NB4 (cell line): ENCODE results near the gene ZNF560.

Source experiments
- DNase-seq: peaks from one replicate; pipeline ENCODE4 v3.0.0; 2010; ENCODE audit warnings: low read depth
- H3K4me3 ChIP-seq: one replicate; pipeline ENCODE4 v1.5.1; 2011; ENCODE audit warnings: mild to moderate bottlenecking, low read depth, low read length, moderate library complexity
- MYC ChIP-seq: IDR thresholded peaks from 2 replicates; pipeline ENCODE4 v1.6.1; 2011; ENCODE audit warnings: low read depth, low read length
- POLR2A ChIP-seq: IDR thresholded peaks from 2 replicates; pipeline ENCODE4 v1.6.1; 2011; ENCODE audit warnings: mild to moderate bottlenecking; ENCODE audit not compliant: insufficient read length; ENCODE audit errors: extremely low read depth
- TF ChIP-seq, protein P1 (sequence below): IDR thresholded peaks from one replicate; pipeline ENCODE4 v1.5.1; 2012; ENCODE audit warnings: low read depth, low read length
- TF ChIP-seq, protein P2 (sequence below): IDR thresholded peaks from 2 replicates; pipeline ENCODE4 v1.6.1; 2011; ENCODE audit warnings: low read depth, low read length

Gene ZNF560

DNA sequence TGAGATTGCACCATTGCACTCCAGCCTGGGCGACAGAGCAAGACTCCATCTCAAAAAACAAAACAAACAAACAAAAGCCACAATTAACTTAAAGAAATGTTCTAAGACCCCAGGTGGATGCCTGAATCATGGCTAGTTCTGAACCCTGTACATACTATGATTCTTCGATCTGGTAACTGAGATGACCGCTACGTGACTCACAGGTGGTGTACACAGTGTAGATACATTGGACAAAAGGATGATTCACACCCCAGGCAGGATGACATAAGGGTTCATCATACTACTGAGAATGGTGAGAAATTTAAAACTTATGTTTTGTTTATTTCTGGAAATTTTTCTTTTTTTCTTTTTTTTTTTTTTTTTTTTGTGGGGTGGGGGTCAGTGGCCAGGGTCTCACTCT, 33.5 kb upstream of the ZNF560 start:
- no peak for DNase-seq
- no peak overlapping the region for H3K4me3 ChIP-seq
- no peak for TF ChIP-seq POLR2A
- no peak for TF ChIP-seq MYC
- TF ChIP-seq, protein P1, sequence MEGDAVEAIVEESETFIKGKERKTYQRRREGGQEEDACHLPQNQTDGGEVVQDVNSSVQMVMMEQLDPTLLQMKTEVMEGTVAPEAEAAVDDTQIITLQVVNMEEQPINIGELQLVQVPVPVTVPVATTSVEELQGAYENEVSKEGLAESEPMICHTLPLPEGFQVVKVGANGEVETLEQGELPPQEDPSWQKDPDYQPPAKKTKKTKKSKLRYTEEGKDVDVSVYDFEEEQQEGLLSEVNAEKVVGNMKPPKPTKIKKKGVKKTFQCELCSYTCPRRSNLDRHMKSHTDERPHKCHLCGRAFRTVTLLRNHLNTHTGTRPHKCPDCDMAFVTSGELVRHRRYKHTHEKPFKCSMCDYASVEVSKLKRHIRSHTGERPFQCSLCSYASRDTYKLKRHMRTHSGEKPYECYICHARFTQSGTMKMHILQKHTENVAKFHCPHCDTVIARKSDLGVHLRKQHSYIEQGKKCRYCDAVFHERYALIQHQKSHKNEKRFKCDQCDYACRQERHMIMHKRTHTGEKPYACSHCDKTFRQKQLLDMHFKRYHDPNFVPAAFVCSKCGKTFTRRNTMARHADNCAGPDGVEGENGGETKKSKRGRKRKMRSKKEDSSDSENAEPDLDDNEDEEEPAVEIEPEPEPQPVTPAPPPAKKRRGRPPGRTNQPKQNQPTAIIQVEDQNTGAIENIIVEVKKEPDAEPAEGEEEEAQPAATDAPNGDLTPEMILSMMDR: no peak
- TF ChIP-seq, protein P2, sequence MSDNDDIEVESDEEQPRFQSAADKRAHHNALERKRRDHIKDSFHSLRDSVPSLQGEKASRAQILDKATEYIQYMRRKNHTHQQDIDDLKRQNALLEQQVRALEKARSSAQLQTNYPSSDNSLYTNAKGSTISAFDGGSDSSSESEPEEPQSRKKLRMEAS: no peak

DNA sequence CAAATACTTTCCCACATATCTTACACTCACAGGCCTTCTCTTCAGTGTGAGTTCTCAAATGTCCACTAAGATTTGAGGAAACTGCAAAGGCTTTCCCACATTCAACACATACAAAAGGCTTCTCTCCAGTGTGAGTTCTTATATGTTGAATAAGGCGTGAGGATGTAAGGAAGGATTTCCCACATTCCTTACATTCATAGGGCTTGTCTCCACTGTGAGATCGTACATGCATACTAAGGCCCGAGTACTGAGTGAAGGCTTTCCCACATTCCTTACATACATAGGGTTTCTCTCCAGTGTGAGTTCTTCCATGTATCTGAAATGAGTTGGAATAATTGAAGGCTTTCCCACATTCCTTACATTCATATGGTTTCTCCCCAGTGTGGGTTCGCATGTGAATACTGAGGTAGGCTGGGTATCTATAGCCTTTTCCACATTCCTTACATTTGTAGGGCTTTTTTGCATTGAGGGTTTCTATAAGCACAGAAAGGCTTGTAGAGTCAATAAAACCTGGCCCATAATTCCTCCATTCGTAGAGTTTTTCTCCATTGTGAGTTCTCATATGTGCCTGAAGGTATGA, 30.4 kb upstream of the ZNF560 start:
- TF ChIP-seq, protein P2: no peak
- TF ChIP-seq POLR2A (no peak), MYC (no peak)
- TF ChIP-seq, protein P1: no peak
- DNase-seq: peak; percentile 41
- no peak overlapping the region for H3K4me3 ChIP-seq

- H3K4me3 ChIP-seq: no peak overlapping the region
- TF ChIP-seq, protein P1: no peak
- TF ChIP-seq MYC: no peak
- TF ChIP-seq POLR2A: no peak
- DNase-seq: no peak
These were observed 25.6 kb upstream of the ZNF560 start for GRCh38 chr19:9523885-9524474.

DNA sequence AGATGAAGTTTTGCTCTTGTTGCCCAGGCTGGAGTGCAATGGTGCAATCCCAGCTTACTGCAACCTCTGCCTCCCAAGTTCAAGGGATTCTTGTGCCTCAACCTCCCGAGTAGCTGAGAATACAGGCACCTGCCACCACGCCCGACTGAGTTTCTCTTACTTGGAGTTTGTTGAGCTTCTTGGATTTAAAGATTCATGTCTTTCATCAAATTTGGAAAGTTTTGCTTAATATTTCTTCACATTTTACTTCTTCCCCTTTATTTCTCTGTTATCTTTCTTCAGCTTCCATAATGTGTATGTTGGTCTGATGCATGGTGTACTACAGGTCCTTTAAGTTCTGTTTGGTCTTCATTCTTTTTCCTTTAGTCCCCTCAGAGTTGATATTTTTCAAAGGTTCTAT, 8.9 kb upstream of the ZNF560 start:
- TF ChIP-seq, protein P1: no peak
- TF ChIP-seq MYC (no peak), POLR2A (no peak)
- TF ChIP-seq, protein P2: no peak
- no peak for DNase-seq
- no peak overlapping the region for H3K4me3 ChIP-seq

DNA sequence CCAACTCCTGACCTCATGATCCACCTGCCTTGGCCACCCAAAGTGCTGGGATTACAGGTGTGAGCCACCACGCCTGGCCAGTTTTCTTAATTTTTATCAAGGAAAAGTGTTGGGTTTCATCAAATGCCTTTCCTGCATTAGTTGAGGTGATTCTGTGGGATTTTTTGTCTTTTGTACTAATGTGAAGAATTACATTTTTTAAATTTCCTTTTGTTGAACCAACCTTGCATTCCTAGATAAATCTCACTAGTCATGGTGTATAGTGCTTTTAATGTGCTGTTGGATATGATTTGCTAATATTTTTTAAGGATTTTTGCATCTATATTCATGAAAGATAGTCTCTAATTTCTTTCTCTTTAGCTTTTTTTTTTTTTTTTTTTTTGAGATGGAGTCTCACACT, 2.4 kb upstream of the ZNF560 start:
- no peak for TF ChIP-seq POLR2A
- no peak for TF ChIP-seq MYC
- TF ChIP-seq, protein P1: no peak
- TF ChIP-seq, protein P2: no peak
- H3K4me3 ChIP-seq: no peak overlapping the region
- no peak for DNase-seq

DNA sequence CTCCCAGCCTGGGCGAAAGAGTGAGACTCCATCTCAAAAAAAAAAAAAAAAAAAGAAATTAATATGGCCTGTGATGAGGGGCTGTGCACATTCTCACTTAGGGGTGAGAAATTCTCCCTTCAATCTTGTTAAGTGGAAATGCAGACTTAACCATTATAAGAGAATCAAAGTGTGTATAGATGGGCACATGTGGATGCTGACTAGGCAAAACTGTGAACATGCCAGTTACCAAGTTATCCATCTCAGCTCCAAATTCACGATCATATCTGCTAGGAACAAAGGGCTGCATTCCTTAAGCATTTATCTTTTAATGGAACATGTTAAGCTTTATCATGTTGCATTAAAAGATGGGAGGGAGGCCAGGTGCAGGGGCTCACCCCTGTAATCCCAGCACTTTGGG, 4.3 kb downstream of the ZNF560 start:
- TF ChIP-seq POLR2A (no peak), MYC (no peak)
- TF ChIP-seq, protein P1: no peak
- TF ChIP-seq, protein P2: no peak
- H3K4me3 ChIP-seq: no peak overlapping the region
- no peak for DNase-seq
